ENCODE measurements around the gene PICALM. TPM values are rescaled to one million over a fixed set of nuclear protein-coding genes. Genes with fewer than 3 reads are reported as not detected.

The PICALM gene
- total RNA-seq, 2 donors from 2014 or later, result 116 to 162 TPM

DNA sequence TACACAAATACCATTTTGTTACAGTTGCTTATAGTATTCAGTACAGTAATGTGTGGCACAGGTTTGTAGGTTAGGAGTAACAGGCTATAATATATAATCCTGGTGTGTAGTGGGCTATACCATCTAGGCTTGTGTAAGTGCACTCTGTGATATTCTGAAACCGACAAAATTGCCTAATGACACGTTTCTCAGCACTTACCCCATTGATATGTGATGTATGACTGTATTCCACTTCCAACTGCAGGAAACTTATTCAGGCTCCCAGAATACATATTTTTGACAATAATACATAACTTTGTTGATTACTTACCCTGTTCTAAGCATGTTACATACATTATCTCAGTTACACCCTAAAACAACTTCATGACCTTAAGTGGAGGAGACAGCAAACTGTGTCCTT lies 5.1 kb upstream of the PICALM start:
- H3K4me3 ChIP-seq, result no peak overlapping the region
- no peak overlapping the region for H3K9ac ChIP-seq (ENCODE audit: low read depth in 2 of 2, low read length in 2 of 2)
- H3K4me1 ChIP-seq, result no peaks in the 10 kb centered on the region
- no peak for DNase-seq
- H3K27ac ChIP-seq, result no peak overlapping the region
- TF ChIP-seq, protein P1, sequence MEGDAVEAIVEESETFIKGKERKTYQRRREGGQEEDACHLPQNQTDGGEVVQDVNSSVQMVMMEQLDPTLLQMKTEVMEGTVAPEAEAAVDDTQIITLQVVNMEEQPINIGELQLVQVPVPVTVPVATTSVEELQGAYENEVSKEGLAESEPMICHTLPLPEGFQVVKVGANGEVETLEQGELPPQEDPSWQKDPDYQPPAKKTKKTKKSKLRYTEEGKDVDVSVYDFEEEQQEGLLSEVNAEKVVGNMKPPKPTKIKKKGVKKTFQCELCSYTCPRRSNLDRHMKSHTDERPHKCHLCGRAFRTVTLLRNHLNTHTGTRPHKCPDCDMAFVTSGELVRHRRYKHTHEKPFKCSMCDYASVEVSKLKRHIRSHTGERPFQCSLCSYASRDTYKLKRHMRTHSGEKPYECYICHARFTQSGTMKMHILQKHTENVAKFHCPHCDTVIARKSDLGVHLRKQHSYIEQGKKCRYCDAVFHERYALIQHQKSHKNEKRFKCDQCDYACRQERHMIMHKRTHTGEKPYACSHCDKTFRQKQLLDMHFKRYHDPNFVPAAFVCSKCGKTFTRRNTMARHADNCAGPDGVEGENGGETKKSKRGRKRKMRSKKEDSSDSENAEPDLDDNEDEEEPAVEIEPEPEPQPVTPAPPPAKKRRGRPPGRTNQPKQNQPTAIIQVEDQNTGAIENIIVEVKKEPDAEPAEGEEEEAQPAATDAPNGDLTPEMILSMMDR (IDR thresholded peaks at IDR 0.05), result no peak
- intact Hi-C loops (cut with DNase I), result no loop called here
- no peaks in the 10 kb centered on the region for H3K9me3 ChIP-seq
- no peaks in the 10 kb centered on the region for H3K27me3 ChIP-seq
- H3K36me3 ChIP-seq, result no peaks in the 10 kb centered on the region

DNA sequence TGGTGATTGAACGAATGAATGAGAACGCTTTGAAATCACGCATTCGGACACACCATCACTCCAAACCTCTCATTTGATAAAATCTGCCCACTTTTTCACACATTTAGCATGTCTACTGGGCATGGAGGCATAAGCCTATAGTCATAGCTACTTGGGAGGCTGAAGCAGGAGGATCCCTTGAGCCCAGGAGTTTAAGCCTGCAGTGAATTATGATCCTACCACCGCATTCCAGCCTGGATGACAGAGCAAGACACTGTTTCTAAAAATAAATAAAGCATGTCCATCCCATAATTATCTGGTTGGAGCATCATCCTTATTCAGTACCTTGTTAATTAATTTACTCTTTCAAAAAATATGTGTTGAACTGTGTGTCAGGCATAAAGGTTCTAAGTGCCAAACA lies 3.3 kb upstream of the PICALM start:
- H3K4me3 ChIP-seq, result no peak overlapping the region
- intact Hi-C loops (cut with DNase I), result no loop called here

DNA sequence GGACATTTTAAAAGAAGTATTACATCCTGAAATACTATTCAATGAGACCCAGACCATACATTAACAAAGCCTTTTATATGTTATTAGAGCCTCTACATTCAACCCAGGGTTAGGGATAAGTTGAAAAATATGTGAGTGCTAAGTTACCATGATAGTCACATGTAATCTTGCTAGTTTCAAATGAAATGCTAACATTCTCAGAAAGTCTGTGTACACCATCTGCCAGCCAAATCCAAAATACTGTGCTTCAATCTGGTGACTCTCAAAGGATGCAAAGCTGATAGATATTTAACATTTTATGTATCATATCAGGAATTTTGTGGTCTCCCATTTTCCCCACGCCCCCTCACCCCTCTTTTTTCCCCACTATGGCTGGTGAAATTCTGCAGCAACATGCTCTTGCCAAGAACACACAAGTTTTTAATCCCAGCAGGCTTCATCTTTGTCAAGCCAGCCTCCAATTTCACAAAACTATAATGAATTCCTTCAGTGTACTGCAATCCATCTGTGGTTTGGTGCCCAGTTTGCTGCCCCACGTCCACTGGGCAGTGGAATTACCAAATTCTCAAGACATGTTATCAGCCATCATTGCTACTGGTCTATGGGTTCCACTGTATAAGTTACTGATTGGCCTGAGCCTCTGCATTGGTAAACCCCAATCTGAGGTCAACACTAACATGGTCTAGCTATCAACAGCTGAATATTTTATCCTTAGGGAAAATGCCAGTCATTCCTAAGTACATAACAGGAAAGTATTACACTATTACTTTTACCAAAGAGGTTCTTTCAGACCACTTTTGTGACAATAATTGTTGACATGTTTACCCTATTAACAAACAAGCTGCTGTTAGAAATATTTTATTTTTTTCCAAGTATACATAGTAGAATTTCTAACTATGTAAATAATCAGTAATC lies 1.5 kb upstream of the PICALM start:
- no peak for DNase-seq
- H3K27ac ChIP-seq, result peak overlapping the region; percentile 95
- no peaks in the 10 kb centered on the region for H3K4me1 ChIP-seq
- H3K27me3 ChIP-seq, result no peaks in the 10 kb centered on the region
- H3K9me3 ChIP-seq, result no peaks in the 10 kb centered on the region
- no peaks in the 10 kb centered on the region for H3K36me3 ChIP-seq
- intact Hi-C loops (cut with DNase I), result no loop called here
- no peak overlapping the region for H3K4me3 ChIP-seq
- peak overlapping the region in 1 of 2 donors; percentile 78 for H3K9ac ChIP-seq (ENCODE audit: low read depth in 2 of 2, low read length in 2 of 2)
- TF ChIP-seq, protein P1 (IDR thresholded peaks at IDR 0.05), result no peak

More for the DNA sequence above, 3.3 kb upstream of the PICALM start:
- Histone ChIP-seq H3K4me1 (no peaks in the 10 kb centered on the region), H3K9me3 (no peaks in the 10 kb centered on the region), H3K9ac (ENCODE audit: low read depth in 2 of 2, low read length in 2 of 2) (no peak overlapping the region), H3K27ac (no peak overlapping the region), H3K27me3 (no peaks in the 10 kb centered on the region), H3K36me3 (no peaks in the 10 kb centered on the region)
- DNase-seq, result no peak
- TF ChIP-seq, protein P1 (IDR thresholded peaks at IDR 0.05), result no peak

DNA sequence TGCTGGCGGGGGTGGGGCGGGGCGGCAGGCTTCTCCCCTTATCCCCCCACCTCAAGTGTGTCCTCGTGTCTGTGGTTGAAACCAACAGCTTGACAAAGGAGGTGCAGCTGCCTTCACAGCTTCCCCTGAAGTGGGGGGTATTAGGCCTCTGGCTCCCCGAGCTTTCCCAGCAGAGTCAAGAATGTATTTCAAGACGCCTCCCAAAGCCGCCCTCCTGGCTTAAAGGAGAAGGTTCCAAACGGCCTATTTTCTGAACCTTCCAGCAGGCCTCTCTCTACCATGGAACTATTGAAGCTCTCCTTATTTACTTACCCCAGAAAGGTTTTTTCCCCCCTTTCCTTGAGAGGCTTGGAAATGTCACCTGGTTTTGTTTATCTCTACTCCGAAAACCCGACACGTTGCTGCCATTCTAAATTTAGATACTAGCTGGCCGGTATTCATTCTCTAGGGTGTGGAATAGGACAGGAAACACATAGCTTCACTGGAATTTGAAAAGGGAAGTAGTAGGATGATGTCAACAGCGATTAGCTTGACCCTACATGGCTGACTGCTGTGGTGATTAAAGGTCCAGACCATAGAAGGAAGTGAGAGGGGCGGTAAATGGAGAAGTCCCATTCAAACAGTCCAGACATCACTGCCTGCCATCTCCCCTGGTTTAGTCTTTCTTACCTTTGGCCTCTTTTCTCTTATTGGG lies 671 bp upstream of the PICALM start:
- Histone ChIP-seq H3K27me3 (no peaks in the 10 kb centered on the region), H3K36me3 (no peaks in the 10 kb centered on the region), H3K4me3 (peak overlapping the region; percentile 94), H3K9me3 (no peaks in the 10 kb centered on the region), H3K27ac (peak overlapping the region; percentile 95), H3K9ac (ENCODE audit: low read depth in 2 of 2, low read length in 2 of 2) (peak overlapping the region; percentile 52 to 78), H3K4me1 (no peaks in the 10 kb centered on the region)
- TF ChIP-seq, protein P1 (IDR thresholded peaks at IDR 0.05), result no peak
- peak; percentile 43 for DNase-seq
- intact Hi-C loops (cut with DNase I), result no loop called here

DNA sequence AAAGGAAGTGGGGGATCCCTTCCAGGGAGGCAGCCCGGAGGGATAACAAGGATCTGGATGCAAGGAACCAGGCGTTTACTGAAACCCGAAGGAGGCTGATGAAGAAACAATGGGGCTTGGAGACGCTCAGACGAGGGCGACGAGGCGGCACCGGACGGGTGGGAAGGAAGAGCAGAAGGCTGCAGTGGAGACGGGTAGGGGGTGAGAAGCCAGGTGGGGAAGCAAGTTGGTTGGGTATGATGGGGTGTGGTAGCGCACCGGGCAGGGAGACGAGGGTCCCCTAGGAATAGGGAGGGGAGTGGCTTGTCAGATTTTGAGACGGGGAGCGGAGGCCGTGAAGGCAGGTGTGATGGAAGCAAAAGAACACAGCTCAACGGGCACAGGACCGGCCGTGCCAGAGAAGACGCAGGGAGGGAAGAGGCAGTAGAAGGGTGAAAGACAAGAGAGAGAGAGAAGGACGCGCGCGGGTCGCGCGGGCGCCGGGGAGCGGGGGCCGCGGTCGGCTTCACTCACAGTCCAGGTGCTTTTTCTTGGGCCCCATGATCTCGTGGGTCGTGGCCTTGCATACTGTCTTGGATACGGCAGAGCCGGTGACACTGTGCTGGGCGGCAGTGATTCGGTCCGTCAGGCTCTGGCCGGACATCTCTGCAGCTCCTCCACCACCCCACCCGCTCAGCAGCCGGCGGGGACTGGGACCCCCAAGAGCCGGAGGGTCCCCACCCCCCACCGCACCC lies 579 bp downstream of the PICALM start:
- H3K4me1 ChIP-seq, result peaks cover 3% of the 10 kb centered on the region
- peak overlapping the region; percentile 95 for H3K27ac ChIP-seq
- DNase-seq, result peak; percentile 62
- no peaks in the 10 kb centered on the region for H3K9me3 ChIP-seq
- peak overlapping the region; percentile 98 to 99 for H3K9ac ChIP-seq (ENCODE audit: low read depth in 2 of 2, low read length in 2 of 2)
- H3K4me3 ChIP-seq, result peak overlapping the region; percentile 94
- intact Hi-C loops (cut with DNase I), result no loop called here
- TF ChIP-seq, protein P1 (IDR thresholded peaks at IDR 0.05), result no peak
- no peaks in the 10 kb centered on the region for H3K36me3 ChIP-seq
- no peaks in the 10 kb centered on the region for H3K27me3 ChIP-seq

All from colonic mucosa (tissue), 4 donors.